NCI-H1105 treated with DMSO at 0.1 percent for 48 hours (cell line): ENCODE data around the gene VPS26C.

Source experiments
- DNase-seq: peaks from one replicate; lab custom pipeline; 2025; lab: John Stamatoyannopoulos, UW

Gene VPS26C

DNA sequence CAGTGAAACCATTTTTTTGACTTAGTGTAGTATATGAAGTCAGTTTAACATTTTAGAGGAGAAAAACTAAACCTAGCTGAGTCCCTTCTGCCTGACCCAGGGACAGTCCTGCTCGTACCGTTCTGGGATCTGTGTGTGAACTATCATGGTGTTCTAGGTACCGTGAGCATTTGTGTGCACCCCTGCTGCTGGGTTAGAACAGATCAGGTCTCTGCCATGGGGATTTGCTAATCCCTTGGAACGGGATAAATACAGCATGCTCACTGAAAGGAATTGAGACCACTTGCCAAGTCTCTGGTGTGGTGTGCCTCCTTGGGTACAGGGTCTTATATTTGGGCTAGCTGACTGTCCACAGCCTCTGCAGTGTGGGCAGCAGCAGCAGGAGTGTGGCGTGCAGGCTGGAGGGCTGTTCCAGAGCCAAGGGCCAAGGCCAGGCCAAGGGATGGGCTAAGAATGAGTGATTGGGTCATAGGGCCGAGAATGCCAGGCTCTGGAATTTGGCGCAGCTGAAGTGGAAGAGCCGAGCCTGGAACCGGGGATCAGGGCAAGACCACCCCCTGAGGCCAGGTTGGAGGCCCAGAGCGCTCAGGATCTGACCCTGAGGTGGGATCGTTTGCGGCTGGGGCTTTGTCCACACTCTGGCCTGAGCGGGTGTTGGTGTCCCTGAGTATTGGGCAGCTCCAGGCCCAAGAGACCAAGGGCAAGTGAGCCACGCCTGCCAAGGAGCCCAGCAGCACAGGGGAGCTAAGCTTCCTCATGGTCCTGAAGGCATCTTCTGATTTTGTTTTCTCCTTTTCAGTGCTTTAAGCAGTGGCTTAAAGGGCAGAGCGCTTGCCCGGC lies 66.3 kb downstream of the VPS26C start:
- DNase-seq: no peak

- DNase-seq: no peak
These were observed 67.8 kb downstream of the VPS26C start for GRCh38 chr21:37199057-37199924.

DNA sequence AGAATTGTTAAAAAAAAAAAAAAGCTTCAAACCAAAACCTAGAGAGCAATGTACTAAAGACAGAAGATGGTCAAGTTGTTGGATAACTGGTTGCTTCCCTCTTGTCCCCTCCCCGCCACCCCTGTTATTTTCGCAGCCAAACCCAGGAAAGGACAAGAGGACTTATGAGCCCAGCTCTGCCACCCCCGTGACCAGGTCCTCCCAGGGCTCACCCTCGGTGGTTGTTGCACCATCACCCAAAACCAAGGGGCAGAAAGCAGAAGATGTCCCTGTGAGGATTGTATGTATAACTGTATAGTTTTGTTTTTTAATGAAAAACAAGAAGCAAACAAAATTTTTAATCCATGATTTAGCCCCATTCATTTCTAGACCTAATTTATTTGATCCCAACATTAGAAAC lies 69.4 kb downstream of the VPS26C start:
- no peak for DNase-seq

DNA sequence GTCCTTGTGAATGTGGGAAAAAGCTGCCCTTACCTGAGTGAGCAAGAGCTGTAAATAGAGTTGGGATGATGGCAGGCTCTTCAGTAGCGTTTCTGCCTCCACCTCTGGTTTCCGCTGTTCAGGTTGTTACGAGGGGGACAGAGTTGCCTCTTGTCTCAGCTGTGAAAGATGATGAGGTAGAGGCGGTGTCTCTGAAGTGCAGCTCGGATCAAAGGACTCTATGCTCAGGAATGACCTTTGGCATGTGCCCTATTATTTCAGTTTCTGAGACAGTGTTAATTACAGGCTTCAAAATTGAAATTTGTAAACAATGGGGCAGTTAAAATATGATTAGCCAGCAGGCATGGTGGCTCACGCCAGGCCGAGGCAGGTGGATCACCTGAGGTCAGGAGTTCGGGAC lies 70.3 kb downstream of the VPS26C start:
- DNase-seq: no peak

DNA sequence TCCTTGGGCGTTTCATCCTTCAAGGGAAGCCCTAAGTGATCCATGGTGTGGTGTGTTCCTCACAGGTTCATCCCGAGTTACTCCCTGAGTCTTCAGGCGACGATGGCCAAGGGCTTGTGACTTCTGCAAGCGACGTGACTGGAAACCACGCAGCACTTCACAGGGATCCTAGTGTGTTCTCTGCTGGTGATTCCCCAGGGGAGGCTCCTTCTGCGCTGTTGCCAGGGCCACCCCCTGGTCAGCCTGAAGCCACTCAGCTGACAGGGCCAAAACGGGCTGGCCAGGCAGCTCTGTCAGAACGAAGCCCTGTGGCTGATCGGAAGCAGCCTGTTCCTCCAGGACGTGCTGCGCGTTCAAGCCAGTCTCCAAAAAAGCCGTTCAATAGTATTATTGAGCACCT lies 71.5 kb downstream of the VPS26C start:
- DNase-seq: no peak

GRCh38 chr21:37195059-37195458 lies 72.1 kb downstream of the VPS26C start:
- no peak for DNase-seq

GRCh38 chr21:37193676-37194075 lies 73.5 kb downstream of the VPS26C start:
- no peak for DNase-seq

- DNase-seq: no peak
These were observed 74.1 kb downstream of the VPS26C start for GRCh38 chr21:37193006-37193405.

- DNase-seq: no peak
These were observed 75.1 kb downstream of the VPS26C start for GRCh38 chr21:37192019-37192418.

- no peak for DNase-seq
These were observed 78.3 kb downstream of the VPS26C start for GRCh38 chr21:37188825-37189224.

DNA sequence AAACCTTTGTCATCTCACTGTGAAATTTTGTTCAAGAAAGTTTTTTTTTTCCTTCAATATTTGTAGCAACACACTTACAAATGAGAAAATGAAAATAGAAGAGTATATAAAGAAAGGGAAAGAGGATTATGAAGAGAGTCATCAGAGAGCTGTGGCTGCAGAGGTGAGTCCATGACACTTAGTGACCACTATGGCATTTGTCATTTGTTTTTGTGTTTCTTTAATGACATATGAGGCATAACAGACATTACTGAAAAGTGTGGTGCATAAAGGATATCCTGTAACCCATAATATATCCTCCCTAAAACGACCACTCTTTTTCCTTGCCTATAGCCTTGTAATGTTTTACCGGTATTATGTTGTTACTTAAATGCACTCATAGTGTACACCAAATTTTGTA lies 80.2 kb downstream of the VPS26C start:
- no peak for DNase-seq

DNA sequence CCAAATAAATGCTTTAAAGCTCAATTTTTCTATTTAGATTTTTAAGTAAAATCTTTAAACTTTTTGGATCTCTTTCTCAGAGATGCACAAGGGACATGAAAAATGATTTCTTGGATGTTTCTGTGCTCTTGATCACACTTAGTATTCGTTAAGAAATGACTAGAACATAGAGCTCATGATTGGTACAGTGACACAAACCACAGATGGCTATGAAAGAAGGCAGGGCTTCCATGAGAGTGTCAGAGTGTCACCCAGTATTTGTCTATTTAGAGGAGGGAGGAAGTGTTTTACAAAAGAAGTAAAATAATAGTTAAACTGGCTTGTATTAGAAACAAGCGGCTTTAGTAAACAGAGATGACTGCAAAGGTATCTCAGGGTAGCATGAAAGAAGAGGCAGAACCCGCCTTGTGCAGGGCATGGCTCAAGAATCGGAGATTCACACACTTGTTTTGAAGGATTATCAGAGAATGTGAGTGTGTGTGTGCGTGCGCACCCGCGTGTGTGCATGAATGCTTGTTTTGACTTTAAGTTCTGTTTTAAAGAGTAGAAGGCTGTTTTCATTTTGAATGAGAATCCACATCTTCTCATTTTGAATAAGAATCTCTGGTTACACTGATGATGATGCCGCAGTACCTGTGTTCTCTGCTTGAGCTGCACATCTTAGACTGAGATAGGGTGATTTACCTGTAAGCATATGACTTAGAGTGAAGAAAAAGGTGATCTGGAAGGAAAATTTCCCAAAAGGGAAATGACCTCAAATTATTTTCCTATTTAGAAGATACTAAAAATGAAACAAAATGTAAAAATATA lies 82.1 kb downstream of the VPS26C start:
- DNase-seq: no peak

DNA sequence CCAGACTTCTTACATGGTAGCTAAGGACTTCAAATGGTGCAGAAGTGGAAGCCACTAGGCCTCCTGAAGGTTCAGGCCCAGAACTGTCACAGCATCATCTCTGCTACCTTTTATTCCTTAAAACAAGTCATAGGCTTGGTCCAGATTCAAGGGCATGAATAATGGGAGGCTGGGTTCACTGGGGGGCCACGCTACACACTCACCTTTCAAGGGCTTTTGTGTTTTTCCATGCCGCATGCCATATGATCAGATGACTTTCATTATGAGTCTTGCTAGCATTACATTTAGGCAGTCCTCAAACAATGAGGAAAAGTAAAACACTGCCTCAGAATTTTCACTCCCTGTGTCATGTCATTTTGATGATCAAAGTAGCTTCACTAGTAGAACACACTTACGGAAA lies 83.4 kb downstream of the VPS26C start:
- no peak for DNase-seq

- no peak for DNase-seq
These were observed 84.9 kb downstream of the VPS26C start for GRCh38 chr21:37182222-37182621.

GRCh38 chr21:37181059-37181458 lies 86.1 kb downstream of the VPS26C start:
- DNase-seq: no peak

DNA sequence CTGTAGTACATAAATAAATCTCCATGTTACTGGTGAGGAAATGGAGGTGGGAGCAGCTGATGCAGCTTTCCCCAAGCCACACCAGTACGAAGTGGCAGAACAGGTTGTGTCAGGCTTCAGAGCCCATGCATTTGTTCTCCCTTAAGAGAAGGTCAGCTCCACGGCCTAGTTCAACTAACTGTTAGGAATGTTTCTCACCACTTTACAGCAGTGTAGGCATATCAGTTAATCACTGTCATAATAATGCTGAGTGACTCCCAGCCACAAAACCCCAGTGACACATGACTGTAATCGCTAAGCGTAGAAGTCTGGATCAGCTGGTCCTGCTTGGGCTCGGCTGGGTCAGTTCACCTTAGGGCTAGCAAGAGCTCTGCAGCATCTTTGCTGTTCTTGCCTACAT lies 90.4 kb downstream of the VPS26C start:
- DNase-seq: no peak
